ENCODE results near the gene NELL1.

GRCh38 chr11:21403069-21403468, 733.7 kb downstream of the NELL1 start:
- TF ChIP-seq CTCF (IDR thresholded peaks at IDR 0.05 in 4 of 5, conservative IDR thresholded peaks at IDR 0.05 in 1 of 5): no peak
- no peak for TF ChIP-seq POLR2A (IDR thresholded peaks at IDR 0.05)
